Fibroblast of pulmonary artery (primary cell): ENCODE measurements around the gene ZMIZ1.

Experiments
- DNase-seq: peaks from one replicate; pipeline ENCODE4 v3.0.0-alpha.2; 2010; ENCODE audit warnings: low read depth
- H3K4me3 ChIP-seq: replicated peaks from 2 replicates; pipeline ENCODE4 v1.5.1; 2011; ENCODE audit warnings: low read depth, mild to moderate bottlenecking, control low read depth, low read length, moderate library complexity
- CTCF ChIP-seq: IDR thresholded peaks from 2 replicates; pipeline ENCODE4 v1.5.1; 2011; ENCODE audit warnings: mild to moderate bottlenecking, control low read depth, low read length, inconsistent platforms; ENCODE audit errors: missing control alignments

The ZMIZ1 gene

GRCh38 chr10:79232864-79233263 lies 164.1 kb downstream of the ZMIZ1 start:
- H3K4me3 ChIP-seq = no peak overlapping the region
- TF ChIP-seq CTCF = no peak
- no peak for DNase-seq

GRCh38 chr10:79234391-79235315 lies 165.9 kb downstream of the ZMIZ1 start:
- TF ChIP-seq CTCF = no peak
- H3K4me3 ChIP-seq = no peak overlapping the region
- DNase-seq = peak; percentile 40

- TF ChIP-seq CTCF = no peak
- no peak for DNase-seq
- no peak overlapping the region for H3K4me3 ChIP-seq
Measured at GRCh38 chr10:79235765-79236432, 167.1 kb downstream of the ZMIZ1 start.

- TF ChIP-seq CTCF = no peak
- no peak for DNase-seq
Measured at GRCh38 chr10:79236433-79236765, 167.6 kb downstream of the ZMIZ1 start.

GRCh38 chr10:79237454-79238157 lies 168.8 kb downstream of the ZMIZ1 start:
- no peak overlapping the region for H3K4me3 ChIP-seq
- TF ChIP-seq CTCF = no peak
- no peak for DNase-seq

More at GRCh38 chr10:79236433-79236765, 167.6 kb downstream of the ZMIZ1 start:
- no peak overlapping the region for H3K4me3 ChIP-seq

- TF ChIP-seq CTCF = no peak
- DNase-seq = no peak
- no peak overlapping the region for H3K4me3 ChIP-seq
Measured at GRCh38 chr10:79238158-79238520, 169.4 kb downstream of the ZMIZ1 start.
